Measurements from ENCODE around the gene SHFL. TPM values are rescaled to one million over a fixed set of nuclear protein-coding genes. Genes with fewer than 3 reads are reported as not detected.

Gene SHFL
- polyA plus RNA-seq, 1 of the 3 experiments (the other 2 are of a cell fraction), result 36.6 TPM

GRCh38 chr19:10092648-10093294 is 6.7 kb downstream of the SHFL start:
- Histone ChIP-seq H3K4me2 (no peak overlapping the region), H3F3A (replicated peaks; ENCODE audit: insufficient read depth) (no peaks in the 10 kb centered on the region), H2AFZ (ENCODE audit: low read depth) (no peak overlapping the region), H4K20me1 (ENCODE audit: insufficient read depth) (no peaks in the 10 kb centered on the region), H3K36me3 (replicated peaks in 1 of 2; ENCODE audit: control insufficient read depth in 1 of 2, insufficient read depth in 2 of 2, low read length in 1 of 2) (peaks cover 0 to 5% of the 10 kb centered on the region in 2 experiments), H3K9me2 (no peaks in the 10 kb centered on the region), H3K4me1 (ENCODE audit: control insufficient read depth in 1 of 2, insufficient read depth in 2 of 2, low read depth in 1 of 2, low read length in 1 of 2) (peaks cover 0 to 7% of the 10 kb centered on the region in 2 experiments; a peak in 1 of 4 replicates), H3K27me3 (ENCODE audit: insufficient read depth) (no peaks in the 10 kb centered on the region), H3K27ac (ENCODE audit: low read depth in 2 of 2, low read length in 1 of 2) (no peak overlapping the region), H3K9ac (no peak overlapping the region), H3K4me3 (ENCODE audit: low read depth in 2 of 2, low read length in 1 of 2) (no peak overlapping the region), H3K9me3 (no peaks in the 10 kb centered on the region), H3K79me2 (ENCODE audit: insufficient read depth) (no peaks in the 10 kb centered on the region)
- no peak for DNase-seq
- ChIA-PET POLR2A (no interaction called here), CTCF (no interaction called here)
- TF ChIP-seq IRF3 (IDR thresholded peaks at IDR 0.05; ENCODE audit: low read depth, low read length) (no peak), SMC3 (IDR thresholded peaks at IDR 0.05; ENCODE audit: low read depth, low read length) (no peak), JUND (IDR thresholded peaks at IDR 0.05) (no peak), USF1 (IDR thresholded peaks at IDR 0.05; ENCODE audit: borderline replicate concordance, low read depth) (no peak), RCOR1 (IDR thresholded peaks at IDR 0.05; ENCODE audit: low read length) (no peak), TAF1 (IDR thresholded peaks at IDR 0.05; ENCODE audit: borderline replicate concordance, low read depth, low read length) (no peak), EP300 (IDR thresholded peaks at IDR 0.05; ENCODE audit: borderline replicate concordance in 1 of 2, low read depth in 1 of 2, low read length in 1 of 2) (no peak), CHD2 (IDR thresholded peaks at IDR 0.05; ENCODE audit: low read length, partially characterized antibody) (no peak), TEAD4 (IDR thresholded peaks at IDR 0.05; ENCODE audit: borderline replicate concordance, insufficient read depth) (no peak), MEF2A (IDR thresholded peaks at IDR 0.05; ENCODE audit: borderline replicate concordance, low read depth) (no peak), SIN3A (IDR thresholded peaks at IDR 0.05; ENCODE audit: borderline replicate concordance, low read depth, low read length) (no peak), MXI1 (IDR thresholded peaks at IDR 0.05; ENCODE audit: low read depth, low read length) (no peak), REST (IDR thresholded peaks at IDR 0.05; ENCODE audit: low read depth, low read length) (no peak), NFIC (IDR thresholded peaks at IDR 0.05; ENCODE audit: borderline replicate concordance) (no peak), TCF12 (IDR thresholded peaks at IDR 0.05) (no peak), FOXJ3 (CRISPR knock-in tag; IDR thresholded peaks at IDR 0.05) (no peak), FOSL2 (IDR thresholded peaks at IDR 0.05; ENCODE audit: borderline replicate concordance, low read depth) (no peak), NRF1 (IDR thresholded peaks at IDR 0.05; ENCODE audit: low read depth, low read length) (no peak)
- TF ChIP-seq, protein P1, sequence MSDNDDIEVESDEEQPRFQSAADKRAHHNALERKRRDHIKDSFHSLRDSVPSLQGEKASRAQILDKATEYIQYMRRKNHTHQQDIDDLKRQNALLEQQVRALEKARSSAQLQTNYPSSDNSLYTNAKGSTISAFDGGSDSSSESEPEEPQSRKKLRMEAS (IDR thresholded peaks at IDR 0.05; ENCODE audit: low read depth), result no peak
- TF ChIP-seq, protein P2, sequence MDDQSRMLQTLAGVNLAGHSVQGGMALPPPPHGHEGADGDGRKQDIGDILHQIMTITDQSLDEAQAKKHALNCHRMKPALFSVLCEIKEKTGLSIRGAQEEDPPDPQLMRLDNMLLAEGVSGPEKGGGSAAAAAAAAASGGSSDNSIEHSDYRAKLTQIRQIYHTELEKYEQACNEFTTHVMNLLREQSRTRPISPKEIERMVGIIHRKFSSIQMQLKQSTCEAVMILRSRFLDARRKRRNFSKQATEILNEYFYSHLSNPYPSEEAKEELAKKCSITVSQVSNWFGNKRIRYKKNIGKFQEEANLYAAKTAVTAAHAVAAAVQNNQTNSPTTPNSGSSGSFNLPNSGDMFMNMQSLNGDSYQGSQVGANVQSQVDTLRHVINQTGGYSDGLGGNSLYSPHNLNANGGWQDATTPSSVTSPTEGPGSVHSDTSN (IDR thresholded peaks at IDR 0.05), result no peak
- WGBS (ENCODE audit: low lambda C conversion rate), result 89% methylated on average over 9 of the region's 9 CpGs
